Subcutaneous abdominal adipose tissue (tissue), 5 donors: ENCODE measurements around the gene GRSF1.

ENCODE experiments used
- H3K27ac ChIP-seq: one replicate; pipeline ENCODE4 v1.7.0; 2013; ENCODE audit warnings: low read depth, mild to moderate bottlenecking, inconsistent platforms, low read length, moderate library complexity
- H3K27me3 ChIP-seq, 5 donors: one replicate each; pipeline ENCODE4 v1.7.0; 2013; ENCODE audit warnings: low read length in 5 of 5, inconsistent platforms in 1 of 5; ENCODE audit not compliant: control insufficient read depth in 5 of 5, insufficient read depth in 4 of 5
- H3K36me3 ChIP-seq, 5 donors: one replicate each; pipeline ENCODE4 v1.7.0; 2013; ENCODE audit warnings: low read length in 5 of 5; ENCODE audit not compliant: control insufficient read depth in 5 of 5, insufficient read depth in 5 of 5
- H3K4me1 ChIP-seq, 5 donors: one replicate each; pipeline ENCODE4 v1.7.0; 2013; ENCODE audit warnings: low read length in 5 of 5, mild to moderate bottlenecking in 3 of 5, moderate library complexity in 1 of 5; ENCODE audit not compliant: control insufficient read depth in 5 of 5, insufficient read depth in 5 of 5
- H3K4me3 ChIP-seq, 5 donors: one replicate each; pipeline ENCODE4 v1.7.0; 2013; ENCODE audit warnings: low read length in 5 of 5, low read depth in 1 of 5
- H3K9ac ChIP-seq, 5 donors: one replicate each; pipeline ENCODE4 v1.7.0; 2013; ENCODE audit warnings: low read length in 5 of 5, mild to moderate bottlenecking in 4 of 5, moderate library complexity in 3 of 5
- H3K9me3 ChIP-seq, 5 donors: one replicate each; pipeline ENCODE4 v1.7.0; 2013; ENCODE audit warnings: low read length in 5 of 5; ENCODE audit not compliant: control insufficient read depth in 5 of 5
- donor health status: healthy.
- donor health status: healthy.
- donor health status: healthy.
- donor health status: healthy.
- donor health status: healthy.

Gene GRSF1, protein sequence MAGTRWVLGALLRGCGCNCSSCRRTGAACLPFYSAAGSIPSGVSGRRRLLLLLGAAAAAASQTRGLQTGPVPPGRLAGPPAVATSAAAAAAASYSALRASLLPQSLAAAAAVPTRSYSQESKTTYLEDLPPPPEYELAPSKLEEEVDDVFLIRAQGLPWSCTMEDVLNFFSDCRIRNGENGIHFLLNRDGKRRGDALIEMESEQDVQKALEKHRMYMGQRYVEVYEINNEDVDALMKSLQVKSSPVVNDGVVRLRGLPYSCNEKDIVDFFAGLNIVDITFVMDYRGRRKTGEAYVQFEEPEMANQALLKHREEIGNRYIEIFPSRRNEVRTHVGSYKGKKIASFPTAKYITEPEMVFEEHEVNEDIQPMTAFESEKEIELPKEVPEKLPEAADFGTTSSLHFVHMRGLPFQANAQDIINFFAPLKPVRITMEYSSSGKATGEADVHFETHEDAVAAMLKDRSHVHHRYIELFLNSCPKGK

DNA sequence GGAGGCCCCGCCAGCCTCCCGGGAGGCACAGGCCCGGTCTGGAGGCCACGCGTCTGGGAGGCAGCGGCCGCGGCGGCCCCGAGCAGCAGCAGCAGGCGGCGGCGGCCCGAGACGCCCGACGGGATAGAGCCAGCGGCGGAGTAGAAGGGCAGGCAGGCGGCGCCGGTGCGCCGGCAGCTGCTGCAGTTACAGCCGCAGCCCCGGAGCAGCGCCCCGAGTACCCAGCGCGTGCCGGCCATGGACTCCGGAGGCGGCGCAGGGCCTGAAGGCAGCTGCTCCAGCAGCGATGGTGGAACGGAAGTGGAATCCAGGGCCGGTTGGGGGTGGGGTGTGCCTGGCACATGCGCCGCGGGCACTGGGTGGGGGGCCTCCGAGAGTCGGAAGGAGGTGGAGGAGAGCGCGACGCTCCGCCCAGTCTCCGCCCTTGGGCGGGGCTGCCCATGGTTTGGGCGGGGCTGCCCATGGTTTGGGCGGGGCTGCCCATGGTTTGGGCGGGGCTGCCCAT lies at the start of gene GRSF1:
GRSF1 (minus strand) TSS at position 302 of the 505 bp plus-strand sequence; CDS start at position 239, 63 bp downstream.
- peak within 1 kb of the TSS; percentile 81 for H3K27ac ChIP-seq
- H3K9ac ChIP-seq, result peak within 1 kb of the TSS; percentile 78 to 92 (median 89)

DNA sequence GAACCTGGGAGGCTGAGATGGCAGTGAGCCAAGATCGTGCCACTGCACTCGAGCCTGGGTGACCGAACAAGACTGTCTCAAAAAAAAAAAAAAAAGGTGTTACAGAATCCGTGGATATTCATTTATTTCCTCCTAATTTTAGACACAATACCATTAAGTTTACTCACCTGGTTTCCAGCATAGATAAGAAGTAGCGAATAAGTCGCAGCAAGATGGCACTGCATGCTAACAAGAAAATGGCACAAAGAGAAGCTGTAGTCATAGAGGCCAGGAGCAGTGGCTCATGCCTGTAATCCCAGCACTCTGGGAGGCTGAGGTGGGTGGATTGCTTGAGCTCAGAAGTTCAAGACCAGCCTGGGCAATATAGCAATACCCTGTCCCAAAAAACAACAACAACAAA lies 45.5 kb upstream of the GRSF1 start:
- Histone ChIP-seq H3K36me3 (no peaks in the 10 kb centered on the region), H3K4me1 (no peaks in the 10 kb centered on the region), H3K27ac (no peak overlapping the region), H3K9me3 (no peaks in the 10 kb centered on the region), H3K9ac (no peak overlapping the region), H3K4me3 (no peak overlapping the region), H3K27me3 (no peaks in the 10 kb centered on the region)

More for the DNA sequence above, at the start of gene GRSF1:
- Histone ChIP-seq H3K4me1 (peaks cover 3 to 22% (median 20%) of the 10 kb centered on the region in 5 donors), H3K9me3 (no peaks in the 10 kb centered on the region), H3K36me3 (peaks cover 0 to 8% (median 7%) of the 10 kb centered on the region in 5 donors), H3K4me3 (peak within 1 kb of the TSS; percentile 77 to 89 (median 87)), H3K27me3 (no peaks in the 10 kb centered on the region)

DNA sequence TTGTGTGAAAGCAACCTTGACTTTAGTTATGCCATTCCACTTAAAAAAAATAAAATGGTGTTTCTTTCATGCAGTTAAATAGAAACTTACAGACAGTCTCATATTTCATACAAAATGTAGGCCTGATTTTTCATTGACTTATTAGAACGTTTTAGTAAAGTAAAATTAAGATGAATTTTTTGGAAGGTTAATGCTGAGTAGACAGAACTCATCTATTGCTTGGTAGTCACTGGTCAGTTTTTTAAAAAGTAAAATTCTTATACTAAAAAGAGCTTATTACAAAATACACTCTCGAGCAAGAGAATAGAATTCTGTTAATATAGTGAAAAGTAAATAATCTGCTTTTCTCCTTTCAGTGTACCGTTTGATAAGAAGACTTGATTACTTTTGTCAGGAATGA lies 41.0 kb upstream of the GRSF1 start:
- H3K27ac ChIP-seq, result no peak overlapping the region
- H3K27me3 ChIP-seq, result no peaks in the 10 kb centered on the region
- no peaks in the 10 kb centered on the region for H3K9me3 ChIP-seq
- H3K36me3 ChIP-seq, result no peaks in the 10 kb centered on the region
- H3K9ac ChIP-seq, result no peak overlapping the region
- H3K4me1 ChIP-seq, result no peaks in the 10 kb centered on the region
- H3K4me3 ChIP-seq, result no peak overlapping the region

DNA sequence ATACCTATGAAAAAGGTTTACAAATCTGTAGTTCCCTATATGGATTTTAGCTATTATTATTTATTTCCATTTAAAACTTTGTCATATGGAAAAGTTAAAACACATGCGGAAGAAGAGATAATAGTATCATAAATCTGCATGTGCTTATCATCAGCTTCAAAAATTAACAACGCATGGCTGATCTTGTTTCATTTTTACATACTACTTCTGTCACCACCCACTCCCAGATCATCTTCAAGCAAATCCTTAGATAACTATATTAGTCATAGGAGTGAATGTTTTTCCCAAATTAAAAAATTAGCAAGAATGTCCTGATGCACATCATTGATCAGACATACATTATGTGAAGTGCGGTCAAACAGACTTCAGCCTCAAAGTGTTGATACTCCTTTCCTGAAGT lies 37.9 kb upstream of the GRSF1 start:
- Histone ChIP-seq H3K36me3 (no peaks in the 10 kb centered on the region), H3K9me3 (no peaks in the 10 kb centered on the region), H3K9ac (no peak overlapping the region), H3K27ac (no peak overlapping the region), H3K4me3 (no peak overlapping the region), H3K4me1 (no peaks in the 10 kb centered on the region), H3K27me3 (no peaks in the 10 kb centered on the region)

DNA sequence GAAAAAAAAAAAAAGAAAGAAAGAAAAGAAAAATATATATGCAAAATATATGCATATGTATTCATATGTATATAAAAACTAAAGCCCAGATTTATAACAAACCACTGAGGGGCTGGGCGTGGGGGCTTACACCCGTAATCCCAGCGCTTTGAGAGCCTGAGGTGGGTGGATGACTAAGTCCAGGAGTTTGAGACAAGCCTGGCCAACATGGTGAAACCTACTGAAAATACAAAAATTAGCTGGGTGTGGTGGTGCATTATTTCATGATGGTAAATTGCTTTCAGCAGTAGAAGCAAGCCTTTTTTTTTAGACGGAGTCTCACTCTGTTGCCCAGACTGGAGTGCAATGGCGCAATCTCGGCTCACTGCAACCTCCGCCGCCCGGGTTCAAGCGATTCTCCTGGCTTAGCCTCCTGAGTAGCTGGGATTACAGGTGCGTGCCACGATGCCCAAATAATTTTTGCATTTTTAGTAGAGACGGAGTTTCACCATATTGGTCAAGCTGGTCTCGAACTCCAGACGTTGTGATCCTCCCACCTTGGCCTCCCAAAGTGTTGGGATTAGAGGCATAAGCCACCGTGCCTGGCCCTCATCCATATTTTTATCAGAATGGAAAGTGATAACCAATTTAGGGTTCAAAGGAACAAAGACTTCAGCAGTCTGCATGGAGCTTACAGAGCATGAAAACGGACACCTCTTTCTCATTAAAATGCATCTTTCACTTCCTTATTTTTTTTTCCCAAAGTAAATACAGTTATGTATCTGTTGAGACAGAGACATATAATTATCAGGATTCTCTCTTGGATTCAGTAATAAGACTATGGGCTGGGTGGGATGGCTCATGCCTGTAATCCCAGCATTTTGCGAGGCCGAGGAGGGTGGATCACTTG lies 34.8 kb upstream of the GRSF1 start:
- Histone ChIP-seq H3K36me3 (no peaks in the 10 kb centered on the region), H3K9ac (no peak overlapping the region), H3K4me3 (no peak overlapping the region), H3K27me3 (no peaks in the 10 kb centered on the region), H3K9me3 (no peaks in the 10 kb centered on the region), H3K27ac (no peak overlapping the region), H3K4me1 (no peaks in the 10 kb centered on the region)

DNA sequence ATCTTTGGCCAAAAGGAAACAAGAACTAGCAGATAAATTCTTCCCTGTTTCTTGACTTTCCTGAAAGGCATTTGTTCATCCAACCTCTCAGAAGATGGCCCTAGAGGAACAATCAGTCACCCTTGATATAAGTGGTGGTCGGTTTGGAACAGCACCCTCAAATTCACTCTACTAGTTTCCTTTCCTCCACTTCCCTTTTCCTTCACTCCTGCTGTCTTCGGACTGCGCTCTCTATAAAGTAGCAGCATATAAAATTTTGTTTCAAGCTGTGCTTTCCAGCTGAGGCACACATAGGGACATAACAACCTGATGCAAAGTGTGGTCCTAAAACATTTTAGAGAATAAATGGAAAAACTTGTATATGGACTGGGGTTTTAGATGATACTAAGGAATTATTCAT lies 33.5 kb upstream of the GRSF1 start:
- Histone ChIP-seq H3K36me3 (no peaks in the 10 kb centered on the region), H3K9me3 (no peaks in the 10 kb centered on the region), H3K9ac (no peak overlapping the region), H3K4me3 (no peak overlapping the region), H3K27me3 (no peaks in the 10 kb centered on the region), H3K27ac (no peak overlapping the region), H3K4me1 (no peaks in the 10 kb centered on the region)

DNA sequence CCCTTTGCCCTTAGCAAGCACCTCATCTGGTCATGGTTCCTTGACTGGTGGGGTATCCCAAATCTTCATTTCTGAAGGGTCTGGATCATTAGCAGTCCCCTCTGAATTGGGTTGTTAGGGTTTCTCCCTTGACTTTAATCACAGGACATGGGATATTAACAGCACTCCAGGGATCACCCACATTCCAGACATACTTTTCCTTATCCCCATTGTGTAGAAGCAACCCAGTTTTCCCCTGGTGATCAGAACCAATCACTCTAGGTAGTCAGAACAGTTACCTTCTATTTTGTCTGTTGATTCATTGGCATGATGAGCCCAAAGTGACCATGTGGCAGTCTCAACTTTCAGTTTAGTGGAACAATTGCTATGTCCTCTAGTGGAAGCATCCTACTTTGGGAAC lies 29.1 kb upstream of the GRSF1 start:
- Histone ChIP-seq H3K9me3 (no peaks in the 10 kb centered on the region), H3K27ac (no peak overlapping the region), H3K36me3 (no peaks in the 10 kb centered on the region), H3K4me1 (no peaks in the 10 kb centered on the region), H3K9ac (no peak overlapping the region), H3K4me3 (no peak overlapping the region), H3K27me3 (no peaks in the 10 kb centered on the region)

DNA sequence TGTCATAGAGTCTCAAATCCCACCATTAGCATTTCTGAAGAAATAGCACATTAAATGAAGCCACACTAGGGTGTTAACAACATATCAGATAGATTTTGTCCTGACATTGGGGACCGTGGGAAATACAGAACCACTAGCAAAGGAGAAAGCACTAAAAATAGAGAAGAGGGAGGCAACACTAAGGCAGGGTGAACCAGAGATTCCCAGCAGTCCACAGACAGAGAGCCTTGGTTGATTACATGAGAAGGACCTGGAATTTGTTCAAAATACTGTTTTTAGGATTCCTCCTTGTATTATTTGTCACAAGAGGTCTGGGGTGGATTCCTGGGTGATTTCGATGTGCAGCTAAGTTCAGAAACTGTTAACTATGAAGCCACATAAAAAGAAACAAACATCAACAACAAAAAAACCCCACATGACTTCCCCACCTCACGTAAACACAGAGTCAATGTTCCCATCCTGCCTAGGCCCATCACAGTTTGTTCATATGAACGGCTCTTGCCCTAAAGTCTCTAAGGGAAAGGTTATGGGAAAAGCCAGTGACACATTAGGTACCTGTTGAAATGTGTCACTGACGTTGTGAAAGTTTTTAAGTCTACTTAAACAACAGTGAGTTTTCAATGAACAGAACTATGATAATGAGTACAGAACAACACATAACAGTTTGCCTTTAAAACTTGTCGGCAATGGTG lies 23.6 kb upstream of the GRSF1 start:
- no peak overlapping the region for H3K9ac ChIP-seq
- no peaks in the 10 kb centered on the region for H3K27me3 ChIP-seq
- H3K4me3 ChIP-seq, result no peak overlapping the region
- H3K4me1 ChIP-seq, result no peaks in the 10 kb centered on the region
- no peaks in the 10 kb centered on the region for H3K36me3 ChIP-seq
- H3K9me3 ChIP-seq, result no peaks in the 10 kb centered on the region
- no peak overlapping the region for H3K27ac ChIP-seq

DNA sequence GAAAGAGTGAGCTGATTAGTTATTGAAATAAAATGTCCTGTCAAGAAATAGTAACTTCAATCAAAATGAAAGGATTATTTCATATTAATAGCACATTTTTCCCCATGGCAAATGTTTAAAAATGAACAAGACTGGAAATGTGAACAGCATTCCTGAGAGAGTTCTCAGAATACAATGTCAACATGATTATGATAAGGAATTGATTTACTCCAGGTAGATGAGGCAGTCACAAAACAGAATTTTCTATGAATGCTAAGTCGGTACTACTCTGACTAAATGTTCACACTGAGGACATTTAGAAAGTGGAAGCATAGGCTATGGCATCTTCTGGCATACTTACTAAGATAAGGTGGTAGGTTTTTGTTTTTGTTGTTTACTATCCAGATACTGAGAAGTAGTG lies 19.4 kb upstream of the GRSF1 start:
- Histone ChIP-seq H3K36me3 (no peaks in the 10 kb centered on the region), H3K27ac (no peak overlapping the region), H3K9me3 (no peaks in the 10 kb centered on the region), H3K4me3 (no peak overlapping the region), H3K9ac (no peak overlapping the region), H3K27me3 (no peaks in the 10 kb centered on the region), H3K4me1 (no peaks in the 10 kb centered on the region)
